22Rv1 (cell line): ENCODE results near the gene CNKSR3.

Source experiments
- H3K27ac ChIP-seq: fragments of 450-650 bp; 2 replicates; pipeline ENCODE4 v1.5.1; 2017
- CTCF ChIP-seq: fragments of 450-650 bp; IDR thresholded peaks from 2 replicates; pipeline ENCODE4 v1.5.1; 2017; ENCODE audit warnings: mild to moderate bottlenecking
- ZFX ChIP-seq: fragments of 450-650 bp; IDR thresholded peaks from 2 replicates; pipeline ENCODE4 v1.6.1; 2017; ENCODE audit warnings: antibody characterized with exemption, borderline replicate concordance

Gene CNKSR3

GRCh38 chr6:154378518-154378917 lies 132.0 kb downstream of the CNKSR3 start:
- H3K27ac ChIP-seq: no peak overlapping the region
- TF ChIP-seq ZFX (no peak), CTCF (no peak)

- no peak overlapping the region for H3K27ac ChIP-seq
- no peak for TF ChIP-seq CTCF
- no peak for TF ChIP-seq ZFX
Measured at GRCh38 chr6:154377726-154378125, 132.8 kb downstream of the CNKSR3 start.

- TF ChIP-seq ZFX: no peak
- no peak for TF ChIP-seq CTCF
- H3K27ac ChIP-seq: no peak overlapping the region
Measured at GRCh38 chr6:154373971-154374370, 136.5 kb downstream of the CNKSR3 start.

GRCh38 chr6:154371281-154371680 lies 139.2 kb downstream of the CNKSR3 start:
- TF ChIP-seq ZFX (no peak), CTCF (no peak)
- H3K27ac ChIP-seq: no peak overlapping the region

- TF ChIP-seq ZFX: no peak
- peak; percentile 61 for TF ChIP-seq CTCF
- no peak overlapping the region for H3K27ac ChIP-seq
Measured at GRCh38 chr6:154370545-154370944, 139.9 kb downstream of the CNKSR3 start.

- H3K27ac ChIP-seq: no peak overlapping the region
- TF ChIP-seq ZFX: no peak
Measured at GRCh38 chr6:154367839-154368695, 142.4 kb downstream of the CNKSR3 start.

- H3K27ac ChIP-seq: no peak overlapping the region
- TF ChIP-seq CTCF (no peak), ZFX (no peak)
Measured at GRCh38 chr6:154367336-154367735, 143.1 kb downstream of the CNKSR3 start.

GRCh38 chr6:154363821-154364220 lies 146.7 kb downstream of the CNKSR3 start:
- no peak overlapping the region for H3K27ac ChIP-seq
- TF ChIP-seq CTCF (no peak), ZFX (no peak)
